NCI-H1436 treated with DMSO at 0.1 percent for 48 hours (cell line): ENCODE measurements around the gene CHCHD6.

Experiments used
- DNase-seq: peaks from one replicate; lab custom pipeline; 2025; lab: John Stamatoyannopoulos, UW

The CHCHD6 gene

DNA sequence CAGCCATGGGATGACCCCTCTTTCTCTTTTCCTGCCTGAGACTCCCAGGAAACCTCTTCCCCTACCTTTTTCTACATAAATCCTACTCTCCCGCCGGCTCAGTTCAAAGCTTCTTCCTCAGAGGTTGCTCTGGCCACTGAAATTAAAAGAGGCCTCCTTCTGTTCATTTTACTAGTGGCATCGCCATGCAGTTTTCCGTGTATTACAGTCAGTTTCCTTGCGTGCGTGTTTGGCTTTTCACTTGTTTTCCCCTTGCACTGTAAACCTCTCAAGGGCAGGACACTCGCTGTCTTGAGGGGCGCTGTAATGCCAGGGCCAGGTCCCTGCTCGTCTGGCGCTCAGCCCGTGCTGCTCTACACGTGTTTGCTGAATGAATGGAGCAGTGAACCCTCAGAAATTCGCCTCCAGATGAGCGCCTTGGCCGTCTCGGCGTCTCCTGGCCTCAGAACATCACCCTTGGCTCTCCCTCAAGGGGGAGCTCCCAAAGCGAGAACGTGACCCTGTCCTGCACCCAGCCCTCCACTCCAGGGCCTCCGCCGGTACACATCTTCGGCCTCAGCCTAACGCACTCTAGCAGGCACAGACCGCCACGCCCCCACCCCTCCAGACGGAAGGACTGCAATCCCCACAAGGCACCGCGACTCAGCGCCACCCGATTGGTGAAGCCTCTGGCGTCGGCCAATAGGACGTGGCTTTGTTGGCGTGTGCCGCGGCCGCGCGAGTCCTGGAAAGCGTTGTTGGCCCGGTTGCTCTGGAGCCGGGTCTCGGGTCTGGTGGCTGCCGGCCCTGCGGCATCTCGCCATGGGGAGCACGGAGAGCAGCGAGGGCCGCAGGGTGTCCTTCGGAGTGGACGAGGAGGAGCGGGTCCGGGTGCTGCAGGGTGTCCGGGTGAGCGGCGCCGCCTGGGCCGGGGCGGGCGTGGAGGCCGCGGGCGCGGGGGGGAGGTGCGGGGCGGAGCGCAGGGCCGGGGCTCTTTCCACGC, at the start of gene CHCHD6:
Gene CHCHD6, plus strand, starts transcription at position 729 of the 982 bp plus-strand sequence. Its CDS starts 73 bp downstream, at position 802.
- DNase-seq, result peak; percentile 78

GRCh38 chr3:126654571-126655383, 49.3 kb upstream of the CHCHD6 start, which contains the start of gene TXNRD3:
Gene TXNRD3 (minus strand): TSS chr3:126655124.
- DNase-seq, result peak; percentile 44

- DNase-seq, result no peak
Observed at GRCh38 chr3:126655887-126656286, 48.2 kb upstream of the CHCHD6 start.

- DNase-seq, result no peak
Observed at GRCh38 chr3:126656371-126657134, 47.5 kb upstream of the CHCHD6 start.

- no peak for DNase-seq
Observed at GRCh38 chr3:126657901-126658300, 46.1 kb upstream of the CHCHD6 start.

- no peak for DNase-seq
Observed at GRCh38 chr3:126658584-126658983, 45.5 kb upstream of the CHCHD6 start.

DNA sequence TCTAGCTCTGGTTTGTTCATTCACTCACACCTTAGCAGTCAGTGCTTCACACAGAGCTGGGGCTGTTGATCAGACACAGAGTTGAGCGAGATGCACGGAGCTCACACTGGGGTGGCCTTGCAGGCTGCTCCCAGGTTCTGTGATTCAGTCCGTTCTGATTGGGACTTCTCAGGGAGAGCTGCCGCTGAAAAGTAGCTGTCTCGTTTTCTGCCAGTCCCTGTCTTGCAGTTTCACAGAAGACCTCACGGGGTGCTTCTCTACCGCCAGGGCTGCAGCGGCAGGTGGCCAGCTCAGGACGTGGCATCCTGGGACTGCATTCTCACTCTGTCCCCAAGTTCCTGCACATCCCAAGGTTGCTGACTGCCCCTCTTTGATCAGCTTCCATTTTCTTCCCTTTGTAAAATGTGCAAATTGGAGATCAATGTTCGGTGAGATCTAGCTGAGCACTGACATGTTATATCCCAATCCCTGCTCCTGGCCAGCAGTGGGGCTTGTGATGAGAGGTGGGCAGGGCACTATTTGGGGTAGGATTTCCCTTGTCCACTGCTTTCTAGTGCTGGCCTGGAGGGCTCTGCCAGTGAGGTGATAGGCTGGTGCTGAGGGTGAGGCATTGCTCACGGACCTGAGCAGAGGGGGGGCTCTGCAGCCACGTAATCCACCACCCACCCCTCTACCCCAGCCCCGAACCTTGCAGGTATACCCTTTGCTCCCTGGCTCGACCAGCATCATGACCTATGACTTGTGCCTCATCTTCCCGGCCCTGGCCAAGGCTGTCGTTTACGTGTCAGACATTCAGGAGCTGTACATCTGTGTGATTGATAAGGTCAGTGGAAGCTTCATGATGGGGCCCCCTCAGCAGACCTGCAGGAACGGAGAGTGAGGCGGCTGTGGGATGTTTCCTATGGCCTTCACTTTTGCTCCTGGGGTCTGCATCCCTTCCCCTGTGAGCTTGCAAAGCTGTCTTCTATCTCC, 43.8 kb upstream of the CHCHD6 start:
- DNase-seq, result no peak

- DNase-seq, result no peak
Observed at GRCh38 chr3:126661532-126662364, 42.3 kb upstream of the CHCHD6 start.

- DNase-seq, result no peak
Observed at GRCh38 chr3:126663257-126663656, 40.8 kb upstream of the CHCHD6 start.

DNA sequence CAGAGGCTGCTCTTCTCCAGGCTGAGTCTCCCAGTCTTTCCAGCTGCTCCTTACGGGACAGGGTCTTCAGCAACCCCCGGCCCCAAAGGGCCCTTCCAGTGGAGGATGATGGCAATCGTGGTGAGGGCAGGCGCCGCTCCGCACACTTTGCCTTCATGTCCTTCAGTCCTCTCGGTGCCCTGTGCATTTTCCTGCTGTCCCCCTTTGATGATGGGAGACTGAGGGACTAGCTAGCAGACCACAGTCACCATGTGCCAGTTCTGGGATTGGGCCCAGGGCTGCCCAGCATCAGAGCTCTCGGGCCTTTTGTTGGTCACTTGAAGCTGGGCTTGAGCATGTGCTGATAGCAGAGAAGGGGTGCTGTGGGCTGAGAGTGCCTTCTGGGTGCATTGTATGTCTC, 40.3 kb upstream of the CHCHD6 start:
- DNase-seq, result no peak

DNA sequence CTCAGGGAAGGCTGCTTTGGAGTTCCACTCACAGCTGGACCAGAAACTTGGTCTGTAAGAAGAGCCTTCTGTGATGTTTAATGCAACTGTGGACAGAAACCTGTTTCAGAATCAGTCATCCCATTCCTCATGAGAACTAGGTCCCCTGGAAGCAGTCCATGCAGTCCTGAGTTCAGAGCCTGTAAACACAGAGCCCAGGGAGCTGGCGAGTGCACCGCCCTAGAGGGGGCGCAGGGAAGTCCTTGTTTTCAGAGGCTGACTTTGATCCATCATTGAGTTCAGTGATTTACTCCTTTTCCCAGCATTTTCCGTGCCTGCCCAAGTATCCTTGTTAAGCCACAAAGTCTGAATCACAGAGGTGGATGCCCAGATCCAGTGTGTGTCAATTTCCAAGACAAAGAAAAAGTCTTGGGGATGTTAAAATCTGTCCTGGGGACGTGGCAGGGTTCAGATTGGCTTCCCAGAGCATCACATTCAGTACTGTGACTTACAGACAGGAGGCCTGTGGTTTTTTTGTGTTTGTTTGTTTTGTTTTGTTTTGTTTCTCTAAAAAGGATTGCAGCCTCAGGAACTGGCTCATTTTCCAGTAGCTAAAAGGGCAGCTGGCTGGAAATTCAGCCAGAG, 39.3 kb upstream of the CHCHD6 start:
- no peak for DNase-seq

DNA sequence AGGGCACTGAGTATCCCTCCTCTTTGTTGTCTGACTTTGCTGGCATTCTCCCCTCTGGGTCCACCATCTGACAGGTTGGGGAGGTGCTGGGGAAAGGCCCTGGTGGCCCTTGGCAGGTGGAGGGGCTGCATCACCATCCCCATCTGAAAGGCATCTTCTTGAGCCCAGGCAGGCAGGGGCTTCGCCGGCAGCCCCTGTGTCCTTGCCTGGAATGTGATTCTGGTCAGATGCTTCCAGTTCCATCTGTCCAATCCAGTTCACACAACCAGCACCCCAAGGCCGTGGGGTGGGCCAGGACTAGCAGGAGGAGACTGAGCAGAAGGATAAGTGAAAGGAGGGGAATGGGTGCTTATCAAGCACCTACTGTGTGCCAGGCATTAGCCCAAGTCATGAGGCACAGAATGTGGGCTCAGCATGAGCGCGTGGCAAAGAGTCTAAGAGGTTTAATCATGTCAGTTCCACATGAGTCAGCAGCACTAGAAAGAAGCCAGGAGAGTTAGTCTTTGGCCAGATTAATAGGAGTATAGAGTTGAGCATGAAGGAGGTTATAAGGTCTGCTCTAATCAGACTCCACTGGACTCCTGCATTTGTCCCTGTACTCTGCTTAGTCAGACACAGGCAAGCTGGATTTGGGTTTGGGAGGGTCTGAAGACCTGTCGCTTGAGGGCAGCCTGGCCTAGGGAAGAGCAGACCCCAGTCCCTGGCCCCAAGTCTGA, 38.7 kb upstream of the CHCHD6 start:
- DNase-seq, result no peak

GRCh38 chr3:126665959-126666657, 37.9 kb upstream of the CHCHD6 start:
- no peak for DNase-seq

GRCh38 chr3:126666658-126667528, 37.1 kb upstream of the CHCHD6 start:
- DNase-seq, result no peak

- DNase-seq, result no peak
Observed at GRCh38 chr3:126667631-126668449, 36.2 kb upstream of the CHCHD6 start.
